ENCODE results near the gene RIMKLB.
"Not testable (repeated sequence)": the region's sequence is repeated elsewhere in the genome, so short reads cannot be mapped to it uniquely, and the experiment has no call there.

DNA sequence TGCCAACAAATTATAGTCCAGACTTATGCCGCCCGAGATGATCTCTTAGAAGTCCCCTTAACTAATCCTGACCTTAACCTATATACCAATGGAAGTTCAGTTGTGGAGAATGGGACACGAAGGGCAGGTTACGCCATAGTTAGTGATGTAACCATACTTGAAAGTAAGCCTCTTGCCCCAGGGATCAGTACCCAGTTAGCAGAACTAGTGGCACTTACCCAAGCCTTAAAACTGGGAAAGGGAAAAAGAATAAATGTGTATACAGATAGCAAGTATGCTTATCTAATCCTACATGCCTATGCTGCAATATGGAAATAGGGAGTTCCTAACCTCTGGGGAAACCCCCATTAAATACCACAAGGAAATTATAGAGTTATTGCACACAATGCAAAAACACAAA lies 95.4 kb downstream of the RIMKLB start:
- TF ChIP-seq, protein P1, sequence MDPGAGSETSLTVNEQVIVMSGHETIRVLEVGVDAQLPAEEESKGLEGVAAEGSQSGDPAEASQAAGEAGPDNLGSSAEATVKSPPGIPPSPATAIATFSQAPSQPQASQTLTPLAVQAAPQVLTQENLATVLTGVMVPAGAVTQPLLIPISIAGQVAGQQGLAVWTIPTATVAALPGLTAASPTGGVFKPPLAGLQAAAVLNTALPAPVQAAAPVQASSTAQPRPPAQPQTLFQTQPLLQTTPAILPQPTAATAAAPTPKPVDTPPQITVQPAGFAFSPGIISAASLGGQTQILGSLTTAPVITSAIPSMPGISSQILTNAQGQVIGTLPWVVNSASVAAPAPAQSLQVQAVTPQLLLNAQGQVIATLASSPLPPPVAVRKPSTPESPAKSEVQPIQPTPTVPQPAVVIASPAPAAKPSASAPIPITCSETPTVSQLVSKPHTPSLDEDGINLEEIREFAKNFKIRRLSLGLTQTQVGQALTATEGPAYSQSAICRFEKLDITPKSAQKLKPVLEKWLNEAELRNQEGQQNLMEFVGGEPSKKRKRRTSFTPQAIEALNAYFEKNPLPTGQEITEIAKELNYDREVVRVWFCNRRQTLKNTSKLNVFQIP (CRISPR knock-in tag; IDR thresholded peaks at IDR 0.05; ENCODE audit: borderline replicate concordance, low read depth) = not testable (repeated sequence)
- TF ChIP-seq, protein P2, sequence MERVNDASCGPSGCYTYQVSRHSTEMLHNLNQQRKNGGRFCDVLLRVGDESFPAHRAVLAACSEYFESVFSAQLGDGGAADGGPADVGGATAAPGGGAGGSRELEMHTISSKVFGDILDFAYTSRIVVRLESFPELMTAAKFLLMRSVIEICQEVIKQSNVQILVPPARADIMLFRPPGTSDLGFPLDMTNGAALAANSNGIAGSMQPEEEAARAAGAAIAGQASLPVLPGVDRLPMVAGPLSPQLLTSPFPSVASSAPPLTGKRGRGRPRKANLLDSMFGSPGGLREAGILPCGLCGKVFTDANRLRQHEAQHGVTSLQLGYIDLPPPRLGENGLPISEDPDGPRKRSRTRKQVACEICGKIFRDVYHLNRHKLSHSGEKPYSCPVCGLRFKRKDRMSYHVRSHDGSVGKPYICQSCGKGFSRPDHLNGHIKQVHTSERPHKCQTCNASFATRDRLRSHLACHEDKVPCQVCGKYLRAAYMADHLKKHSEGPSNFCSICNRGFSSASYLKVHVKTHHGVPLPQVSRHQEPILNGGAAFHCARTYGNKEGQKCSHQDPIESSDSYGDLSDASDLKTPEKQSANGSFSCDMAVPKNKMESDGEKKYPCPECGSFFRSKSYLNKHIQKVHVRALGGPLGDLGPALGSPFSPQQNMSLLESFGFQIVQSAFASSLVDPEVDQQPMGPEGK (CRISPR knock-in tag; IDR thresholded peaks at IDR 0.05; ENCODE audit: borderline replicate concordance) = not testable (repeated sequence)
- not testable (repeated sequence) for TF ChIP-seq SNAI2 (CRISPR knock-in tag; IDR thresholded peaks at IDR 0.05); ZFP30 (CRISPR knock-in tag; IDR thresholded peaks at IDR 0.05); CREB5 (CRISPR knock-in tag; IDR thresholded peaks at IDR 0.05; ENCODE audit: low read depth); ESRRG (CRISPR knock-in tag; IDR thresholded peaks at IDR 0.05); ISL1 (CRISPR knock-in tag; IDR thresholded peaks at IDR 0.05); TCF4 (CRISPR knock-in tag; IDR thresholded peaks at IDR 0.05; ENCODE audit: borderline replicate concordance); ZC3H10 (CRISPR knock-in tag; IDR thresholded peaks at IDR 0.05)
